CD4-positive, alpha-beta T cell (primary cell): ENCODE measurements around the gene GABRA5. TPM values are rescaled to one million over a fixed set of nuclear protein-coding genes. Genes with fewer than 3 reads are reported as not detected.

ENCODE experiments used
- ATAC-seq: fragments of 200-7000 bp; cut with Tn5 transposase; one replicate; pipeline ENCODE4 v1.10.0; 2022; ENCODE audit warnings: mild to moderate bottlenecking; ENCODE audit not compliant: poor library complexity
- CTCF ChIA-PET: fragments of 350-600 bp; sonication (Branson Sonifier 250); formaldehyde crosslinking; loops from one replicate; lab custom pipeline; 2021; ENCODE audit warnings: antibody characterized with exemption, inconsistent platforms; lab: Charles Lee
- POLR2A ChIA-PET: fragments of 350-600 bp; sonication (Branson Sonifier 250); formaldehyde crosslinking; loops from one replicate; lab custom pipeline; 2021; ENCODE audit warnings: antibody characterized with exemption, inconsistent platforms; lab: Charles Lee
- DNase-seq, 14 experiments: peaks; one replicate each; pipeline ENCODE4 v3.0.0-alpha.2; 2013 to 2020; ENCODE audit warnings: mixed read lengths in 2 of 14
- H3K27ac ChIP-seq, 2 donors: one replicate each; pipeline versions ENCODE4 v1.5.1 to v1.7.0; 2013; ENCODE audit warnings: low read length in 2 of 2, low read depth in 1 of 2, mild to moderate bottlenecking in 1 of 2
- H3K27me3 ChIP-seq, 2 experiments: 1 replicate in 1 of 2; 2 replicates in 1 of 2; pipeline versions ENCODE4 v1.6.1 to v1.7.0; 2013; ENCODE audit warnings: low read length in 2 of 2, control low read depth in 1 of 2, mild to moderate bottlenecking in 1 of 2, moderate library complexity in 1 of 2; ENCODE audit not compliant: insufficient read depth in 2 of 2, control insufficient read depth in 1 of 2
- H3K36me3 ChIP-seq: one replicate; pipeline ENCODE4 v1.6.1; 2013; ENCODE audit warnings: low read length, control low read depth; ENCODE audit not compliant: insufficient read depth
- H3K4me1 ChIP-seq: one replicate; pipeline ENCODE4 v1.6.1; 2013; ENCODE audit warnings: low read length, control low read depth; ENCODE audit not compliant: insufficient read depth
- H3K4me3 ChIP-seq: one replicate; pipeline ENCODE4 v1.5.1; 2013; ENCODE audit warnings: mild to moderate bottlenecking, low read length, moderate library complexity
- H3K9me3 ChIP-seq, 2 experiments: 1 replicate in 1 of 2; 2 replicates in 1 of 2; pipeline versions ENCODE4 v1.6.1 to v1.7.0; 2013; ENCODE audit warnings: low read length in 2 of 2, mild to moderate bottlenecking in 2 of 2, control low read depth in 1 of 2, moderate library complexity in 1 of 2; ENCODE audit not compliant: control insufficient read depth in 1 of 2, insufficient read depth in 1 of 2
- H3K27ac Mint-ChIP-seq: one replicate; pipeline ENCODE4 v1.8.0; 2020; ENCODE audit warnings: mixed read lengths
- H3K27me3 Mint-ChIP-seq: one replicate; pipeline ENCODE4 v1.8.0; 2021; ENCODE audit warnings: mixed read lengths
- H3K36me3 Mint-ChIP-seq: one replicate; pipeline ENCODE4 v1.8.0; 2021; ENCODE audit warnings: low read depth, mixed read lengths
- H3K4me1 Mint-ChIP-seq: one replicate; pipeline ENCODE4 v1.8.0; 2021; ENCODE audit warnings: low read depth, mixed read lengths
- H3K4me3 Mint-ChIP-seq: one replicate; pipeline ENCODE4 v1.8.0; 2020; ENCODE audit warnings: mild to moderate bottlenecking, mixed read lengths
- H3K9me3 Mint-ChIP-seq: one replicate; pipeline ENCODE4 v1.8.0; 2020; ENCODE audit warnings: mixed read lengths
- CTCF ChIP-seq: fragments of 200-600 bp; IDR thresholded peaks from one replicate; pipeline ENCODE4 v1.8.0; 2022; ENCODE audit warnings: antibody characterized with exemption, mild to moderate bottlenecking
- intact Hi-C, 2 experiments: fragments of 100-400 bp; cut with DNase I in 1 of 2; cut with micrococcal nuclease in 1 of 2; formaldehyde crosslinking; loops; one replicate each; pipeline versions ENCODE4 v1.15.1 to v1.9.0; 2023 to 2025; cut with DNase I, micrococcal nuclease
- total RNA-seq, 174 experiments: library from RNA in 2 of 174; stranded (reverse) in 2 of 174; gene quantifications; one replicate each; pipeline ENCODE4 v1.2.3 and lab custom pipeline; 2021 to 2026

GABRA5 gene
- total RNA-seq, 2 experiments from 2014 or later, result not detected

GRCh38 chr15:26935322-26935721 is 68.5 kb downstream of the GABRA5 start:
- ATAC-seq, result no peak
- Histone ChIP-seq H3K27ac (no peak overlapping the region), H3K4me1 (no peaks in the 10 kb centered on the region), H3K9me3 (peaks cover 0 to 25% of the 10 kb centered on the region in 2 experiments), H3K36me3 (no peaks in the 10 kb centered on the region), H3K4me3 (no peak overlapping the region), H3K27me3 (no peaks in the 10 kb centered on the region)
- Mint-ChIP-seq H3K4me1 (no peaks in the 10 kb centered on the region), H3K27ac (no peak overlapping the region), H3K4me3 (no peak overlapping the region), H3K36me3 (no peaks in the 10 kb centered on the region), H3K27me3 (no peaks in the 10 kb centered on the region), H3K9me3 (peaks cover 10% of the 10 kb centered on the region)
- intact Hi-C loops, result no loop called here
- no peak for DNase-seq
- no peak for TF ChIP-seq CTCF
- ChIA-PET POLR2A (no interaction called here), CTCF (no interaction called here)

DNA sequence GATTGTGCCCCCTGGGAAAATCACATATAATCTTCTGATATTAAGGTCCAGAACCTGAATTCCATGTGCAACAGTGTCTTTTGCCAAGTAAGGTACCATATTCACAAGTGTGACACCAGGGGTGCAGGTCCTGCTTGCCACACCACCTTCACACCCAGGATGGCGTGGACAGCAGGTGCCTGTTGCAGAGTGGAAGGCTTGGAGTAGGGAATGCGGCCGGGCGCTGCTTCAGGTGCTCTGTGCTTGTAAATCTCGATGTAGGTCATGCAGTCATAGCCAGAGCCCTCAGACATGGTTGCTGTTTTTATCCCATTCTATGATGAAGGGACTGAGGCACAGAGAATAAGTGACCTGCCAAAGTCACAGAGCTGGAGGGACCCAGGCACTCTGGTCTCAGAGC is 69.6 kb downstream of the GABRA5 start:
- no peaks in the 10 kb centered on the region for H3K36me3 Mint-ChIP-seq
- H3K4me1 ChIP-seq, result no peaks in the 10 kb centered on the region
- peaks cover 10% of the 10 kb centered on the region for H3K9me3 Mint-ChIP-seq
- H3K9me3 ChIP-seq, result peaks cover 0 to 25% of the 10 kb centered on the region in 2 experiments
- no peaks in the 10 kb centered on the region for H3K27me3 Mint-ChIP-seq
- TF ChIP-seq CTCF, result no peak
- no peaks in the 10 kb centered on the region for H3K4me1 Mint-ChIP-seq
- CTCF ChIA-PET, result no interaction called here
- no peak overlapping the region for H3K27ac Mint-ChIP-seq
- no peak overlapping the region for H3K4me3 ChIP-seq
- H3K27ac ChIP-seq, result no peak overlapping the region
- no peaks in the 10 kb centered on the region for H3K27me3 ChIP-seq
- no peak for DNase-seq
- no peak overlapping the region for H3K4me3 Mint-ChIP-seq
- POLR2A ChIA-PET, result no interaction called here
- intact Hi-C loops, result no loop called here
- H3K36me3 ChIP-seq, result no peaks in the 10 kb centered on the region
- no peak for ATAC-seq

DNA sequence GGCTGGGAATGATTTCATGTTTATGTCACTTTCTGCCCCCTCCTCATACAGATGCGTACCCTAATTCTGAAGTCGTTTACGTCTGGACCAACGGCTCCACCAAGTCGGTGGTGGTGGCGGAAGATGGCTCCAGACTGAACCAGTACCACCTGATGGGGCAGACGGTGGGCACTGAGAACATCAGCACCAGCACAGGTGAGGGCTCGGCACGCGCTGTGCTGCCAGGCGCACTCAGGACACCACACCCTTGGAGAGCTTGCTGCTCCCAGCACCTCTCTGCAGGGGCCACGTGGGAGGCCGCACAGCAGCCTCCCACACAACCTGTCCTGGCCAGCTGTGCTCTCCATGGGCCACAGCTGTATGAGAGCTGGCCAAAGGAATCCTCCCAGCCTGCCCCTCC is 70.3 kb downstream of the GABRA5 start:
- DNase-seq (no peak), ATAC-seq (no peak)
- no peaks in the 10 kb centered on the region for H3K36me3 Mint-ChIP-seq
- no peaks in the 10 kb centered on the region for H3K36me3 ChIP-seq
- H3K27ac ChIP-seq, result no peak overlapping the region
- H3K4me3 Mint-ChIP-seq, result no peak overlapping the region
- H3K9me3 ChIP-seq, result peaks cover 0 to 25% of the 10 kb centered on the region in 2 experiments
- no peak overlapping the region for H3K4me3 ChIP-seq
- CTCF ChIA-PET, result no interaction called here
- peaks cover 7% of the 10 kb centered on the region for H3K9me3 Mint-ChIP-seq
- POLR2A ChIA-PET, result no interaction called here
- no peaks in the 10 kb centered on the region for H3K4me1 ChIP-seq
- no peak overlapping the region for H3K27ac Mint-ChIP-seq
- no peaks in the 10 kb centered on the region for H3K27me3 ChIP-seq
- no peaks in the 10 kb centered on the region for H3K4me1 Mint-ChIP-seq
- H3K27me3 Mint-ChIP-seq, result no peaks in the 10 kb centered on the region
- intact Hi-C loops, result no loop called here
- TF ChIP-seq CTCF, result no peak
